IPS DF 4.7 (cell line): Measurements from ENCODE around the gene ARPP21.
"Not testable (repeated sequence)": the region's sequence is repeated elsewhere in the genome, so short reads cannot be mapped to it uniquely, and the experiment has no call there.

ENCODE experiments used
- DNase-seq: peaks from one replicate; pipeline ENCODE4 v3.0.0-alpha.2; 2013; ENCODE audit warnings: low spot score; ENCODE audit errors: extremely low read depth

The ARPP21 gene

DNA sequence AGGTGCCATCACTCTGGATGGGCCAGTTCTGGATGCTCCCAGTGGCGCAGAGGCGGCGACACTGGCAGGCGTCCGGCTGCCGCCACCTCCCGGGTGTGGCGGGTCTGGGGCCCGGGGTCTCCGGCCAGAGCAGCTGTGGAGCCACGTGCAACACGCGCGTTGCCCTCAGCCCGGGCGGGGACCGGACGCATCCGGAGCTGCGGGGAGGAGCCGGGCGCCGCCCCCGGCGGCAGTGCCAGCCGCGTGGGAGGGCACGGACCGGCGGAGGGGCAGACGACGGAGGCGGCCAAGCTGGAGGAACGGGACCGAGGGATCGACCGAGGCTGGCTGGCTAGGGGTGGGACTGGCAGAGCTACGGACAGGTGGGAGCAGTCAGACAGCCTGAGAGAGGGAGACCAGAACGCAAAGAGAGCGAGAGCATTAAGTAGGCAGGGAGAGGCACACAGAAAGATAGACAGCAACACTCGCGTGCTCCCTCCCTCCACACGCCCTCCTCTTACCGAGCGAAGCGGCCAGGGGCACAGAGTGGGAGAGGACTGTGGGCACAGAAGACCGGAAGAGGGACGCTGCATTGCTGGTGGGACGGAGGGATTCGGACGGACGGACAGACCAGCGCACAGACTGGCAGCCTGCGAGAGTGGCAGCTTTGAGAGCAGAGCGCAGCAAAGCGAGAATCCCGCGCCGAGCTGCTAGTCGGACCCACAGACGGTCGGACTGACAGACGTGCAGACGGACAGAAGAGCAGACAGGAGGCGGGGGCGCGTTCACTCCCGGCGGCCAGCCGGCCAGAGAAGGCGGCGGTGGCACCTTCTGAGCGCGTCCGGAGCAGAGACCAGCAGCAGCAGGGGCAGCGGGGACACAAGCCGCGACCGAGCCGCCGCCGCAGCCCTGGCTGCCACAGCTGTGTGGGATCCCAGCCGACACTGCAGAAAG is at the start of gene ARPP21:
ARPP21 (plus strand) TSS at position 272 of the 933 bp plus-strand sequence. CDS start 42,227 bp downstream, outside the sequence.
- DNase-seq: no peak

DNA sequence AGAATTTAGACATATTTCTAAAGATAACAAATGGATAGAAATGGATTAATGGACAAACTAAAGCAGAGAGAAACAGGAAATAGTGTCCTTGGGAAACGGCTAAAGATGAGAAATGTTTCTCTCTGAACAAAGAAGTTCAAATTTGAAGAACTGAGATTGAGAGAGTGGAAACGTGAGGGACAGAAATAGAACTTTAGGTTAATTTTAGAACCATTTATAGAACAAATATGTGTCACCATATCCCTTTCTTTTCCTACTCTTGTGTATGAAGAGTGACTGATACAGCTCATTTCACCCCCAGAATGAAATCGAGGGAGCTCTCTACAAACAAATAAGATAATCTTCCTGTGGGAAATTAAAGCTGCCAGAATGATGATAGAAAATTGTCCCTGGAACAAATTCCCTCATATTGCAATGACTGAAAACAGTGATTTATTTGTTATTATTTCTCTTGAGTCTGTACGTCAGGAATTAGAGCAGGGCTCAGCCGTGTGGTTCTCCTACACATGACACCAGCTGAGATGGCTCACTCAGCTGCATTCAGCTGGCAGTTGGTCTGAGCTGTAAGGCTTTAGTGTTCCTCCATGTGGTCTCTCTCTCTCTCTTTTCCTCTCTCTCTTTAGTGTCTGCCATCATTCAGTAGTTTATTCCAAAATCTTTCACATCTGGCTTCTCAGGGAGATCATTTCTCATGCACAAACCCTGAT is 46.6 kb upstream of the ARPP21 start:
- DNase-seq: no peak

DNA sequence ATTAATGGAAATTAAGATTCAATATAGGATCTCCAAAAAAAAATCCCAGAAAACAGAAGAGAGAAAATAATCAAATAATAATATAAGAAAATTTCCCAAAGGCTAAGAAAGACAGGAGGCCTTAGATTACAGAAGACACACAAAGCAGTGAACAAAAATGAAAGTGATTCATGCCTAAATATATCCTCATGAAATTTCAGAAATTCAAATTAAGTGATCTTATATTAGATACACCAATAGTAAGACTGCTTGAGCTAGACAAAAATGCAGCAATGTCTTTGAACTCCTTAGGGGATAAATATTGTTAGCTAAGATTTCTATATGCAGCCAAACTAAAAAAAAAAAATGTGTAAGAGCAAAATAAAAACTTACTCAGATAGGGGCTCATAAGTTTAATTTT is 44.6 kb upstream of the ARPP21 start:
- no peak for DNase-seq

DNA sequence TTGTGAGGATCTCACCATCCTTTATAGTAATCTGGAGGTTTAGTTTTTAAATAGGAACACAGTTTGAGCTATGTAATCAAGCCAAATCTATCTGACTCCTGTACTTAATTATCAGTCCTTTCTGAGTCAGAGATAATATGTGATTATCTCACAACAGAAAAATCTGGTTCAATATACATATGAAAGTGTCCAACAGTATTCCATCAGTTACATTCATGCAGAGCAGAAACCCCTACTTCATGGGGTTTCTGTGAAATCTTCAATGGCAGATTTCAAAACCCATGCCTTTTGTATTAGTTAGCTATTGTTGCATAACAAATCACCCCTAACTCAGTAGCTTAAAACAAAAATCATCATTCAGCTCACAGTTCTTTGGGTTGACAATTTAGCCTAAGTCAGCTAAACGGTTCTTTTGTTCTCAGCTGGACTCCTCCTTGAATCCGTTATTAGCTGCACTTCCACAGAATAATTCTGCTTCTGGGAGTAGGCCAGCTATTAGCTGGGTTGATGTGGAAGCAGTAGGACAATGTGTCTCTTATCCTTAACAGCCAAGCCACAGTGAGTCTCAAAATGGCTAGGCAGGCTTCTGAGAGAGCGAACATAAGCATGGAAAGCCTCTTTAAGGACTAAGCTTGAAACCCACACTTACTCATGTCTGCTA is 42.9 kb upstream of the ARPP21 start:
- DNase-seq: no peak

DNA sequence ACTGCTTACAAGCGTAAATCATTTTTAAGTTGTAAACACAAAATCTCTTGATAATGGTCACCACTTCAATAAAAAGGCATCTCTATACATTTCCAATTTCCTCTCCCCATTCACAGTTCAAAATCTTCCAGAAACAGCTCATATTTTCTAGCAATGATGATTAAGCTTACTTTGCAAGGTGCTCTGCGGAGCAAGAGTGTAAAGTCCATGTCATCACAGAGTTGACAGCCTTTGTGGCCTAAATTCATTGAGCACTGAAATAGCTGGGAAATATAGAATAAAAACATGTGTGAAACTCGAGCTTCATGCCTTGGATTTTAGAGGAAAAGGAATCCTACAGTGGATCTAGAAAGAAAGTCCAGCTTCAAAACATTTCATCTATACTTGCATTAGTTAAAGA is 41.8 kb upstream of the ARPP21 start:
- DNase-seq: no peak

DNA sequence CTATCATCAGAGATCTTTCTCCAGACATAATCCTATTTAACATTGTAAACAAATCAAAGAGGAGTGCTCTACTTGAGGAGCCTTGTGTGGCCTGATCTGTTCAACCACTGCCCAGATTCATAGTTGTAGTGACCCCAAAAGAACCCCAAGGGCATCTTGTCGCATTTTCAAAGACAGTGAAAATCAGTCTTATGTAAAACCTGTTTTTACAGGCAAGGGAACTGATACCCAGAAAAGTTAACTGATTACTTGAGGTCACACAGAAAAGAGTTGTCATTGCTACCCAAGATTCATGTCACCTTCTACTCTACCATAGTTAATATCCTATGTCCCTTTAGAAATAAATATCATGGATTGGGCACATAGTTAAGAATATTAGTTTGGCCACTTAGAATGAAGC is 40.5 kb upstream of the ARPP21 start:
- no peak for DNase-seq

DNA sequence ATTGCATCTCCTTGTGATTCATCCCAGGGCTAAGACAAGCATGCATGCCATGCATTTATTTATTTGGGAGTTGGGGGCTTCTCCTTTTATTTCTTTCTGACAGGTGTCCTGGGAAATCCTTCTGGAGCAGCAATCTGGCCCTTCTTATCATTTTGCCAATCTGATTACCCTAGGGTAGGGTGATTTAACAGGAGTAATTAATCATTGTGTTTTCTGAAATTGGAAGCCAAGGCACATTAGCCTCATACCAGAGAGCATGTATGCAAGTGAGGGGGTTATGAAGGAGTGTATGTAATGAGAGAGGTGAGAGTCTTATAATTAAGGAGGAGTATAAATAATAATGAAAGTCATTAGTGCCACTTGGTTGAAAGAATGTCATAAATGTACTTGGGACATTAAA is 37.4 kb upstream of the ARPP21 start:
- DNase-seq: no peak

DNA sequence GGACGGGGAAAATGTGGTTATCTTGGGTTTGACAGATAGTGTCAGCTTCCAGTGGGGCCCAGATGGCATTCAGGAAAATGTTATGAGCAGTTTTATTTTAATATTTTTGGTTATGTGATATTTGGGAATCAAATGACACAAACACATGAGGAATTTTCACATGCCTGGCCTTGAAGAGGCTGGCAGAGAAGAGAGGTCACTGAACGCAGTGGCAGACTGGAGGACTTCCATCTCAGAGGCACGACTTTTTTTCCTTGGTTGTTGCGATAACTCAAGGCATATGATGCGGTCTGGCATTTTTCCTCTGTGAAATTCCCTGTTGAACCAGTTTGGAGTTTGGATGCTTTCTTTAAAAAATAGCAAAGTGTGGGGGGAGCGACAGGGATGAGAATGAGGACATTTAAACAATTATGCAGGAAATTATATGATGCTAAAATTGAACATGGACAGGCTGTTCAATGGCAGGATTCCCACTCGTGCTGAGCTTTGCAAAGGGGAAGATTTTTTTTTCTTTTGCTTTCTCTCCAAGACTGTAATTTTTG is 36.9 kb upstream of the ARPP21 start:
- no peak for DNase-seq

DNA sequence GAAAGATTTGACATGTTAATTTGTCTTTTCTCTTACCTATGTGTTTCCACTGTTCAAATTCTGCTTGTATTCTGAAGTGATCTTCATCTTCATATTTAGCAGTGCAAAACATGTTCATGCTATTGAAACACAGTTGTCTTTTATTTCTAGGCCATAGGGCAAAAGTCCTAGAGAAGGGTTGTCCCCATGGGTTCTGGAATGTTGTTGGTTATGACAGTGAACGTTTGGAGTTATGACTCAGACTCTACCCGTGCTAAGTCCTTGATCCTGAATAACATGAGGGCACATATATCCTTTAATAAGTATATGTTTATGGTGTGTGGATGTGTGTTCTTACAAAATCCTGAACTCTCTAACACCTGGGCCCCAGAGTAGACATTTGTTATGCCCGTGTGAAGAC is 23.0 kb upstream of the ARPP21 start:
- DNase-seq: no peak

DNA sequence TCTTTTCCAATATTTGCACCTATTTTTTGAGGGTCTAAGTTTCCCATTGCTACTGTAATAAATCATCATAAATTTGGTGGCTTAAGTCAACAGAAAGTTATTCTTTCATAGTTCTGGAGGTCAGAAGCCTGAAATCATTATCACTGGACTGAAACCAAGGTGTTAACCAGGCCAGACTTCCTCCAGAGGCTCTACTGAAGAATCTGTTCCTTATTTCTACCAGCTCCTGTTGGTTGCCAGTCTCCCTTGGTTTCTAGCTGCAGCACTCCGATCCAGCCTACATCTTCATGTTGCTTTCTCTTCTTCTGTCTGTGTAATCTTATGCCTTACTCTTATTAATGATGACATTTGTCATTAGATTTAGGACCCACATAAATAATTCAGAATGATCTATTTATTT is 22.0 kb upstream of the ARPP21 start:
- DNase-seq: no peak

DNA sequence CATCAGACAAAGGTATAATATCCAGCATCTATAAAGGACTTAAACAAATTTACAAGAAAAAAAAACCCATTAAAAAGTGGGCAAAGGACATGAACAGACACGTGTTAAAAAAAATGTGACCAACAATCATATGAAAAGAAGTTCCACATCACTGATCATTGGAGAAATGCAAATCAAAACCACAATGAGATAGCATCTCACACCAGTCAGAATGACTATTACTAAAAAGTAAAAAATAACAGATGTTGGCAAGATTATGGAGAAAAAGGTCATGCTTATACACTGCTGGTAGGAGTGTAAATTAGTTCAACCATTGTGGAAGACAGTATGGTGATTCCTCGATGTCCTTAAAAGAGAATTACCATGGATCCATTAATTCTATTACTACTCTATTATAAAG is 19.1 kb upstream of the ARPP21 start:
- DNase-seq: not testable (repeated sequence)

DNA sequence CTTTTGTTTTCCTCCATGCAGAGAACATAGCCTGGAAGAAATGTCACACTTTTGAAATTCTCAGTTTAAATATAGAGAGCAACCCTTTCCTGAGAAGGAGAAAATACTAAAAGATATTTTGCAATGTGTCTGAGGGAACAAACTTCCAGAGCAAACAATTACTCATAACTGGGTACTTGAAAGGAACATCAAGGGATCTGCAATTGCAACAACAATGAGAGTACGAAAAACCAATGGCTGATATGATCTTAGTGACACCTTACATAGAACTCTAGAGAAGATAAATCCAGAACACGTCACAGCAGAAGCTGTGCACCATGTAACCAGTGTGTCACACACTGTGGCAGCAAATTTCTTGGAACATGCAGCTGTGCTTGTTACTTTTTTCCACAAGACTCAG is 14.6 kb upstream of the ARPP21 start:
- DNase-seq: no peak

DNA sequence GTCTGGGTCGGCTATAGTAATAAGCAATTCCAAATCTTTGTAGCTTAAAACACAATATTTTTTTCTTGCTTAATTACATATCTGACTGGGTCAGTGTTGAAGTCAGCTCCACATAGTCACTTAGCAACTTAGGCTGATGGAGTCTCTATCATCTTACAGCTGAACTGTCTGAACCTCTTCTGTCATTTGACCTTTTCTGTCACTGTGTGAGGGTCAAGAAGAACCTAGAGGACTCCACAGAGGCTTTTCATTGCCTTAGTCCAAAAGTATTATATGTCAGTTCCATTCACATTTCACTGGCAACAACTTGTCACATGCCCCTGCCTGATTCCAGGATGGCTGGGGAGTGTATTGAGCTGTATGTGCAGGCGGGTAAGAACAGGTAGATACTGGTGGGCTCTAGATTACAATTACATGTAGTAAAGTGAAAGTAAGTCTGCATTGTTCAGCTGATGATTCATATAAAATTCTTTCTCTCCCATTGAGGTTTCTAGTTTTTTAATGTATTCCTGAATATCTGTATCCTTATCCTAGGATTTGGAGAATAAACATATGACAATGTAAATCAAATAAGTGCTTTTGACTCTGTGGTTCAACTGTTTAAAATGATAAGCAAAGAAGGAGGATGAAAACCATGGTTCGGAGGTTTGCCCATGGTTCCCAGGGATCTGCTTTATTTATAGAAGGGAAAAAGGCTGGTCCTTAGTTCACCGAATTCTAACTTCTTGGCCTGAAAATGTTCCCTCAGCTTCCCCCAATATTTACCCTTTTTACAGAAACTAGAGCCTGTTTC is 5.8 kb upstream of the ARPP21 start:
- no peak for DNase-seq

DNA sequence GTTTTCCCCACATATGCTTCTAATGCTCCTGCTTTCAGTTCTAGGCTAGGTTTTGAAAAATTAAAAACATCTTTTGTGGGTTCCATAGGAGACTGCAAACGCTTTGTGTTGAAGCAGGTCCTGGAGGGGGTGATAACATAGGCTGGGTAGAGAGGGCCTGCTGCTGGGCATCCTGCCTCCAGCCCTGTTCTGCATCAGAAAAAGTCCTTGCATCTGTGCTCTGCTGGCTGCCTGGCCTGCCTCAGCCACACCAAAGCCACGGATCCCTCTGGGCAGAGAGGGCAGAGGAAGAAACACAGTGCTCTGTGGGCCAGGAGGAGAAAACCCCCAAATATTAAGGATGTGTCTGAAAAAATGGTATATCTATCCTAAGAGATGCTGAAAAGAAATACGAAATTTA is 3.9 kb upstream of the ARPP21 start:
- no peak for DNase-seq

DNA sequence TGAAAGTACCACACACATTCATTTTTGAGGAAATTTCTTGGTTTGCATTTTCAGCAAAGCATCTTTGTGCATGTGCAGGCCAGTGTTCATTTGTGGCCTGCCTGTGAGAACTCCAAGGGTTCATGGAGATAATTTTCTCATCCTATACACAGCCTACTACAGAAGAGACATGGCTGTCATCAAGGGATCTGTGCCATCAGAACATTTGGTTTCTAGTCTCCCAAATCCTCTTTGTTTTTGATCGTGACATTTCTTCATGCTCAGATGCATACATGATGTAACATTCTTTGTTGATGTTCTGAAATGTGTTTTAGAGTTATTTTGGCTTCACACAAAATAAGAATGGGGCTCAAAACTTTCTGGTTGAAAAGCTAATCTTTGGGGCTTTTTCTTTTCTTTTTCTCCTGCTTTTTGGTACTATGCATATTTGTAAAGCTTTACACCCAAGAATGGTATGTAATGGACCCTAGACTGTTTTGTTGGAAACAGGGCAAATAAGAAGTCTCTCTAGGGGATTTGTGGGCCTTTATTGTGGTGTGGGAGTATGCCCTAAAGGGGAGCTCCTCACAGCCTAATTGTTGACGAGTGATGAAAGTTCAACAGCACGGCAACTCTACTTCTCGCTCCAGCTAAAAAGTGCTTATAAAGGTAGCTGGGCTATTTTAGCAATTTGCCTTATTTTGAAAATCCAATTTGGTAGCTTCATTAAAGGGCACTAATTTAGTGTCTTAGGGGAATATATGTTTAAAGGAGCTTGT is 3.2 kb upstream of the ARPP21 start:
- no peak for DNase-seq

DNA sequence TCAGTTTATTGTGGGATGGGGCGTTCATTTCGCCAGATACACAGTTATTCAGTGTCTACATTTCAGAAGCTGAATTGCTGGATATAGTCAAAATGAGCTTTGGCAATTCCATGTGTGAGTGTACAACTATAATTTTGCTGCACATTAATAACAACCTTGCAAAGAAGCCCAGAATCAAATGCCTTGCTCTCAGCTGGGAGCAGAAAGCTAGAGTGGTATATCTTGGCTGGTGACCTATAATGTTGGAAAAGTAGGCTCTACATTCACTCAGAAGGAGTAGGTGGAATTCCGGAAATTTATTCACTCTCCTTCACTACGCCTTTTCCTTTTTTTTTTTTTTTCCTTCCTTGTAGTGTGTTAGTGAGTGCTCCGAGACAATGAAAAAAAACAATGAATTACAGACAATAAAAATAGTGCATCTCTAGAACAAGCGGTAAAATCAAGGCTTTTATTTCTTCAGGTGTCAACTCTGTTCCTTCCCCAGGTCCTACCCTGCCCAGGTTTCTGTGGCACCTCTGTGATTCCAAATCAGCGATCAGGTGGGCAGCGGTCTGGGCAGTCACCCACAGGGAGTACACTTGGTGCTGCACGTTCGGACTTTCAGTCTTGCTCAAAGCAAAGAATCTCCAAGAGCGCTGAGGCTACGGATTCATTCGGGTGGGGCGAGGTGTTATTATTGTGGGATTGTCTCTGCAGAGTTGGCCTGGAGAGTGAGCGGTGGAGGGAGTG is 910 bp upstream of the ARPP21 start:
- no peak for DNase-seq

DNA sequence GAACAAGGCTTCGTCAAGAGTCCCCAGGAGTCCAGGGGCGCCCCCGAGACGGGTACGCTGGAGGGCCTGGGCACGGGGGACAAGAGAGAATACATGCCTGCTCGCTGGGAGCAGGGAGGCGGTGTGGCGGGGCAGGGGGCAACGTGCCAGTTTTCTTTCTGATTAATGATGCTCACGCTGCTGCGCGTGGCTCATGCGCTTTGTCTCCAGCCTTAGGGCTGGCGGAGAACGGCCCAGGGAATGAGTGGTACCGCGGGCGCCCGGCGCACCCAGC is 408 bp upstream of the ARPP21 start:
- DNase-seq: no peak

DNA sequence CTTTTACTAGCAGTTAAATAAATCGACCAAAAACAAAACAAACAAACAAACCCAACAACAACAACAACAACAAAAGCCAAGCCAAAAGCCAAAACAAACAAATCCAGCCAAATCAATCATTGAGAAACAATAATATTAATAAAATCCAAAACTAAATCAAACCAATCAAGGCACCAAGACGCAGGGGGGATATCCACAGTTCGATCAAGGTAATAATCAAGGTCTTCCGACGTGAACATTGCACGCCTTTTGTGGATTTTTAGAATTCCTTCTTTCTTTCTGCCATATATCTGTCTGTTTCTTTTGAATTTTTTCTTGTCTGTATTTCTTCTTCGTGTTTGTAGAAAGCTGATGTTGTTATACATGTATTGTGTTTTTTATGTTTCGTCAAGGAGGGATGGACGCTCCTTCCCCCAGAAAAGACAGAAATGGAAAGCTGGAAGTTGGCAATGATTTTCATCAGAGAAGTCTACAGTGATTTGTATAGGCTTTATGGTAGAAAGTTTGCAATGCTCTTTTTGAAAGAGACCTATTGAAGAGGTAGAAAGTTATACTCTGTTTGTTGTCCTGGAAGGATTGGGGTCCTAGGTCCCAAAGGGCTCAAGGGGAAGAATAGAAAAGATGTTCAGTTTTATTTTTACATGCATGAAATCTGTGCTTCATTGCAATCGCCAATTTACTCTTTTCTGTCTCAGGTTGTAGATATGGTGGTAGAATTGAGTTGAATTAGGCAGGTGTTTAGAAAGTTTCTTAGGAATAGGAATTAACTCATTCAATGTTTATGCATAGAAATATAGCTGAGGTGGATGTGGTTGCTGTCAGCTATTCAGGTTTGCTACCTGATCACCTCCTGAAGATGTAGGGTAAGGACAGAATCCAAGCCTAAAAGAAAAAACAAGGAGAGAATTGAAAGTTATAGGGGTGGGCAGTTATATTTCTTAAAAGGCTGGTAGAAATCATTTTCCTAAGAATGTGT is 1.2 kb downstream of the ARPP21 start:
- DNase-seq: no peak

DNA sequence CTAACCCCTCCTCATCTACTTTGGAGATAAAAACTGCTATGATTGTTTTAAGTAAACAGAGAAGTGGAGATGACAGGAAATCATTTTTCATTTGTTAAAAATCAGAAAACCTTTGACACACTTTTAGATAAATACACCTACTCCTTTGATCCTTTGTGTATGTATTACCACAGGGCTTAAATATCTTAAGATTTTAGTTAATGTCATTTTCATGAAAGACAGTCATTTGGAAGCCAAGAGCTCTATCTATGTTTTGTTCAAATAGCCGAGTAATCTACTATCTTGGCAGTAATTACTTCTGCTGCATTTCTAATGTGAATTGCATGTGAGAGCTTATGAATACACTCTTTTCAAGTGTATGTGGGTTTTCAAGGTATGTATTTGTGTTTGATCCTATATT is 2.0 kb downstream of the ARPP21 start:
- DNase-seq: no peak
